Activated CD8-positive, alpha-beta memory T cell treated with anti-CD3 and anti-CD28 coated beads for 4 hours (primary cell): ENCODE results near the gene ACYP2.
A peak's percentile ranks its signal among the peaks of the same experiment; 100 is the strongest.

Experiments used
- DNase-seq, 2 donors: peaks; one replicate each; pipeline ENCODE4 v3.0.0-alpha.2; 2020; ENCODE audit warnings: low read depth in 2 of 2

Gene ACYP2

GRCh38 chr2:54325148-54325547 lies 209.7 kb downstream of the ACYP2 start:
- DNase-seq: no peak

- no peak for DNase-seq
Measured at GRCh38 chr2:54329482-54330161, 214.2 kb downstream of the ACYP2 start.

- DNase-seq: peak; percentile 70 to 85
Measured at GRCh38 chr2:54330162-54330925, 214.9 kb downstream of the ACYP2 start.

DNA sequence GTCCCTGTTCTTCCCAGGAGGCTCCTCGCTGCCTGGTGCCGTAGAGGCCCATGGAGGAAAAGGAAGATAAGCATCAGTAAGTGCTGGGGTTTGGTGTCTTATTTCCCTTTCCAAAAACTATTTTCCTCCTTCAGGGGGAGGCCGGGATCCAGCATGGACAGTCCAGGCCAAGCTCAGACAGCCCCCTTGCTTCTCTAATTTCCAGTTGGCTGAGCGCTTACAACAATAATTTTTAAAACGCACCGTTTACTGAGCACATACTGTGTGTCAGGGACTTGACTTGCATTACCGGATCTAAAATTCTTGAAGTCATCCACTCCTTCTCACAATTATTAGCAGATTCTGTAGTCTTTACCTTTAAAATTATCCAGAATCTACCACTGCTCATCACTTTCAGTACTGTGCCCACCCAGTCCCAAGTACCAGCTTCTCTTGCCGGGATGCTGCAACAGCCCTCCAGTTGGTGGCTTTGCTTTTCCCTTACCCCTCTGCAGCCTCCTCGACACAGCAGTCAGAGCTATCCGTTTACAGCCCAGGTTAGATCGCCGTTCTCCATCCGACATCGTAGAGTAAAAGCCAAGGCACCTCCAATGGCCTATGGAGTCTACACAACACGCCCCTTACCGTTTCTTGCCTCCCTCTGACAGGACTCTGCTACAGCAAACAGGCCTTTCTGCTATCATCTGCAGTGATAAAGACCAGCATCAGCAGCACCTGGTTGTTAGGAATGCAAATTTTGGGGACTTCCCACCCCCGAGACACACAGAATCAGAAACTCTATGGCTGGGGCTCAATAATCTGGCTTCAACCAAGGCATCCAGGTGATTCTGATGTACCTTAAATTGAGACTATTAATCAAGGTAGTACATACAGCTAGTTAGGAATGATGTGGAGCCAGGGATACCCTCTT lies 215.8 kb downstream of the ACYP2 start:
- DNase-seq: no peak

DNA sequence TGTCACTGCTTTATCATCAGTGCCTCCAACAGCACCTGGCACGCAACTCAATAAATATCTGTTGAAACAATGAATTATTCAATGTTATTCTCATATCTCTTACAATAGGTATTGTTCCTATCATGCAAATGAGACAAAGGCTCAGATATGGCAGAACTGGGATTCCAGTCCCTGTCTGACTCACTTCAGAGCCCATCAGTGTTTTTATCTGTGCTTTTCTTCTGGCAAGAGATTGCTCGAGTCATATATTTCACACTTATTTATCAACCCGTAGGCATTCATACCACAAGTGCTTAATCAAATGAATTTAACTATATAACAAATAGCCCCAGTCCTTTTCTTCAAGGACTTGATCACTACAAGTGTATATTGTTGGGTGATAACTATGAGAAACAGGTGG lies 217.0 kb downstream of the ACYP2 start:
- no peak for DNase-seq

DNA sequence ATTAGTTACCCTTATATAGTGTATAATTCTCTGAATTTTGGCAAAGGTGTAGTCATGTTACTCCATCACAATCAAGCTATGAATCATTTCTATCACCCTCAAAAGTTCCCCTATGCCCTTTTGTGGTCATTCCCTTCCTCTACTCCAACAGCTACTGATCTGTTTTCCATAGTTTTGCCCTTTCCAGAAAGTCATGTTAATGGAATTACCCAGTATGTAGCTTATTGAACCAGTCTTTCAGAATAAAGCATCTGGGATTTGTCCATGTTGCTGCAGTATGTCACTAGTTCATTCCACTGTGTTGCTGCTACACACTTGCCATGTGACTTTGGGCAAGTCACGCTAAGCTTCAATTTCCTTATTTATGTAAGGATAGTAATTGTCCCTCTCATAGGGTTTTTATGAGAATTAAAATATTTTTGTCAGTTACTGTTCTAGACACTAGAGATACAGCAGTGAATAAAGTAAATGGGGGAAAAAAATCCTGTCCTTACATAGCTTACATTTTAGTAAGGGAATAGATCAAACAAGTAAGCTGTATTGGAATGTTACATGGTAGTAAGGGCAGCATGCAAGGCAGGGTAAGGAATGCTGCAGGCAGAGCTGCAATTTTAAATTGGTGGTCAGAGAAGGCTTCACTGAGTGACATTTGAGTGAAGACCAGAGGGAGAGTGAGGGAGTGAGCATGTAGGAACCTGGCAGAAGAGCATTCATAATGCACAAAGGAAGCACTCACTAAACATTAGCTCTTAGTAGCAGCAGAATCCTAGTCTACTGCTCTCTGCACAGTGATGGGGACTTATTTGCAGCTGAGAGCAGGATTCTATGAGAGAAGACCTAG lies 220.9 kb downstream of the ACYP2 start:
- DNase-seq: no peak

GRCh38 chr2:54336977-54337255 lies 221.5 kb downstream of the ACYP2 start:
- DNase-seq: no peak

- DNase-seq: no peak
Measured at GRCh38 chr2:54341656-54342055, 226.2 kb downstream of the ACYP2 start.

DNA sequence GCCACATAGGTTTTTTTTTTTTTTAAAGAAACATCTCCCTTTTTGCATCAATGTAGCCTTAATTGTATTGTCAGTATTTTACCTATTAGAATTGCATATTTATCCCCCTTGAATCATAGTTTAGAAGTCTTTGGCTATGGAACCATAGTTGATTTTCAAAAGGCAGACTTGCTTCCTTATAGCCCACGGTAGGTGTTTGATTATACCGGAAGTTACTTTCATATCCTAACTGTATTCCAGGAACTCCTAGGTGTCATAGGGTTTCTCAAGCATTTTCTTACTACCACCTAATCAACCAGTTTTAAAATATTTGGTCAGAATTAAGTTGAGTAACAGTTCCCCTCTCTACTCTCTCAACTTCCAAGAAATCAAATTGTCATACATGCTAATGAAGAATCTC lies 227.2 kb downstream of the ACYP2 start:
- DNase-seq: no peak

GRCh38 chr2:54347622-54348021 lies 232.2 kb downstream of the ACYP2 start:
- no peak for DNase-seq

DNA sequence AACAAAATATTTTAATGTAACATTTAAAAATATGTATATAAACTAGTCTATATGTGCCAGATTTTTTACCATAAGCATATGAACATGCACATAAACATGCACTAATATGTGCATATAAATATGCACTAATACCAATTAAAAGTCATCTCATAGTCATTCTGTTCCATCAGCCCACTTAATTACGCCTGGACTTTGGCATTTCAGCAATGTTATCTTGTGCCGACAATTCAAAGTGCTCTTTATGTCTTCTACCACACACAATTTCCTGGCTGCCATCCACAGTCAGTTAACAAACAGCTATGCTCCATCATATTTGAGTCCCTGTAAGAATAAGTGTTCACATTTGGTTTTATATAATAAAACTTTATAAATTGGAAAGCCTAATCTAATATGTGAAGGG lies 233.2 kb downstream of the ACYP2 start:
- no peak for DNase-seq

DNA sequence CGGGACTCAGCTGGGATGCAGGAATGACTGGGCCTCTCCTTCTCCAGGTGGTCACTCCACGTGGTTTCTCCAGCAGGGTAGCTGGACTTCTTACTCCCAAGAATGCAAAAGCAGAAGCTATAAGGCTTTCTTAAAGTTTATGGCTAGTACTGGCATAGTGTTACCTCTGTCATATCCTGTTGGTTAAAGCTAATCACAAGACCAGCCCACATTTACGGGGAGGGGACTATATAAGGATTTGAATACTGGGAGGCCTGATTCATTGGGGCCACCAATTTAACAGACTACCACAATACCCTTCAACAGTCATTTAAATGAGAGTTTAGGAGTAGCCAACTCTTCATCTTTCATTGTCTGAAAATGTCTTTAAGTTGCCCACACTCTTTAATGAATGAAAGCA lies 235.0 kb downstream of the ACYP2 start:
- DNase-seq: no peak

DNA sequence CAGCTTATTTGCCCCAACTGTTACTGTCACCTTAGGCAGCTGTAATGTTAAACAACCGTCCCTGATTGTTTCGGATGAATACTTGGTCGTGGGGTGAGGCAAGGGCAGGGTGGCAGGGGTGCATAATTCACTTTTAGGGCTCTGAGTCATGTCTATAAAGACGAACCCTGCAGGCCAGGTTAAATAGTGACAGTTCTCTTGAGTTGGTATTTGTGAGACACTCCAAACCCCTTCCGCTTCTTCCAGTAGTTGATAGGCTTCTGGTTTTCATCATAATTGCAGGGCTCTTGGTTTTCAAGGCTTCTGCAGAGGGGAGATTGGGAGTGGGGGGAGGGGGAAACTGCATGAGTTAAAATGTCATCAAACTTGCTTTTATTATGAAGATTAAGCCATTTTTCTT lies 237.8 kb downstream of the ACYP2 start:
- no peak for DNase-seq
